HepG2 (cell line): ENCODE measurements around the gene TMEM222. TPM values are rescaled to one million over a fixed set of nuclear protein-coding genes. Genes with fewer than 3 reads are reported as not detected.
A peak's percentile ranks its signal among the peaks of the same experiment; 100 is the strongest.

Source experiments
- ARNT2 ChIP-seq: sonication (generic); formaldehyde crosslinking; IDR thresholded peaks from 2 replicates; pipeline ENCODE4 v1.8.0; 2022; ENCODE audit warnings: mild to moderate bottlenecking, low read depth, missing genetic modification reagents, moderate library complexity
- DDIT3 ChIP-seq: sonication (generic); formaldehyde crosslinking; IDR thresholded peaks from 2 replicates; pipeline ENCODE4 v1.4.0; 2020; ENCODE audit warnings: mild to moderate bottlenecking, missing genetic modification reagents
- DNMT1 ChIP-seq: sonication (generic); formaldehyde crosslinking; IDR thresholded peaks from 2 replicates; pipeline ENCODE4 v1.5.1; 2020; ENCODE audit warnings: mild to moderate bottlenecking, missing genetic modification reagents
- FOXJ3 ChIP-seq: sonication (generic); formaldehyde crosslinking; IDR thresholded peaks from 2 replicates; pipeline ENCODE4 v1.4.0; 2020; ENCODE audit warnings: missing genetic modification reagents, mild to moderate bottlenecking, borderline replicate concordance
- SCMH1 ChIP-seq: sonication (generic); formaldehyde crosslinking; IDR thresholded peaks from 2 replicates; pipeline ENCODE4 v1.9.0; 2021; ENCODE audit warnings: missing genetic modification reagents, mild to moderate bottlenecking, borderline replicate concordance
- SMARCC2 ChIP-seq: fragments of 450-650 bp; IDR thresholded peaks from 2 replicates; pipeline ENCODE4 v1.6.1; 2017; ENCODE audit warnings: antibody characterized with exemption, mild to moderate bottlenecking
- SPEN ChIP-seq: sonication (generic); formaldehyde crosslinking; IDR thresholded peaks from 2 replicates; pipeline ENCODE4 v1.5.1; 2020; ENCODE audit warnings: low read depth, mild to moderate bottlenecking, missing genetic modification reagents
- SRSF9 ChIP-seq: fragments of 200-400 bp; formaldehyde crosslinking; IDR thresholded peaks from 2 replicates; pipeline ENCODE4 v1.6.1; 2018; ENCODE audit warnings: borderline replicate concordance, mild to moderate bottlenecking, low read depth, low read length; ENCODE audit not compliant: insufficient read depth, poor library complexity, severe bottlenecking
- TFAP4 ChIP-seq: sonication (generic); IDR thresholded peaks from 2 replicates; pipeline ENCODE4 v1.6.1; 2016; ENCODE audit warnings: low read depth, borderline replicate concordance
- ZFYVE20 ChIP-seq: sonication (generic); formaldehyde crosslinking; IDR thresholded peaks from 2 replicates; pipeline ENCODE4 v1.8.0; 2023; ENCODE audit warnings: low read depth, mild to moderate bottlenecking, moderate library complexity, missing genetic modification reagents, borderline replicate concordance
- ZNF280B ChIP-seq: sonication (generic); formaldehyde crosslinking; IDR thresholded peaks from 2 replicates; pipeline ENCODE4 v1.5.0; 2020; ENCODE audit warnings: missing genetic modification reagents, mild to moderate bottlenecking, borderline replicate concordance
- ZNF451 ChIP-seq: sonication (generic); formaldehyde crosslinking; IDR thresholded peaks from 2 replicates; pipeline ENCODE4 v1.5.0; 2020; ENCODE audit warnings: mild to moderate bottlenecking, missing genetic modification reagents
- ZSCAN20 ChIP-seq: sonication (generic); formaldehyde crosslinking; IDR thresholded peaks from 2 replicates; pipeline ENCODE4 v1.4.0; 2020; ENCODE audit warnings: missing genetic modification reagents, mild to moderate bottlenecking, borderline replicate concordance
- polyA plus RNA-seq, 8 experiments: library from polyadenylated mRNA; depleted of rRNA in 3 of 8; stranded (reverse) in 7 of 8; unstranded in 1 of 8; fragments of >200 nt; fragmentation: Illumina TruSeq in 4 of 8; extraction: Trizol in 4 of 8; gene quantifications; 2 replicates each; pipeline versions ENCODE4 v1.2.1 to v1.2.3, GENCODE V29; 2011 to 2016; ENCODE audit warnings: low read depth in 4 of 8, missing spikeins in 1 of 8, mixed read lengths in 1 of 8; ENCODE audit not compliant: insufficient read depth in 1 of 8
- total RNA-seq, 5 experiments: library from RNA; depleted of rRNA; stranded (reverse); fragments of >200 nt; fragmentation: Illumina TruSeq; extraction: Trizol; gene quantifications; 2 replicates each; pipeline ENCODE4 v1.2.3, GENCODE V29; 2016; ENCODE audit warnings: low read depth in 1 of 5
- TF ChIP-seq, protein P1 (sequence below): sonication (generic); formaldehyde crosslinking; IDR thresholded peaks from 2 replicates; pipeline ENCODE4 v1.4.0; 2020; ENCODE audit warnings: missing genetic modification reagents
- TF ChIP-seq, protein P2 (sequence below): sonication (generic); formaldehyde crosslinking; IDR thresholded peaks from 2 replicates; pipeline ENCODE4 v1.5.1; 2020; ENCODE audit warnings: missing genetic modification reagents, mild to moderate bottlenecking, borderline replicate concordance
- TF ChIP-seq, protein P3 (sequence below): IDR thresholded peaks from 2 replicates; pipeline ENCODE4 v1.6.1; 2016; ENCODE audit warnings: missing biosample characterization, missing genetic modification reagents, low read depth
- TF ChIP-seq, protein P4 (sequence below): sonication (generic); formaldehyde crosslinking; IDR thresholded peaks from 2 replicates; pipeline ENCODE4 v1.4.0; 2020; ENCODE audit warnings: missing genetic modification reagents, low read depth, mild to moderate bottlenecking, borderline replicate concordance

TMEM222 gene
- total and polyA plus RNA-seq, 2 of the 13 experiments (the other 11 are each of a cell fraction or from before 2014, with no cell fraction given): 22.7 to 29.6 TPM

DNA sequence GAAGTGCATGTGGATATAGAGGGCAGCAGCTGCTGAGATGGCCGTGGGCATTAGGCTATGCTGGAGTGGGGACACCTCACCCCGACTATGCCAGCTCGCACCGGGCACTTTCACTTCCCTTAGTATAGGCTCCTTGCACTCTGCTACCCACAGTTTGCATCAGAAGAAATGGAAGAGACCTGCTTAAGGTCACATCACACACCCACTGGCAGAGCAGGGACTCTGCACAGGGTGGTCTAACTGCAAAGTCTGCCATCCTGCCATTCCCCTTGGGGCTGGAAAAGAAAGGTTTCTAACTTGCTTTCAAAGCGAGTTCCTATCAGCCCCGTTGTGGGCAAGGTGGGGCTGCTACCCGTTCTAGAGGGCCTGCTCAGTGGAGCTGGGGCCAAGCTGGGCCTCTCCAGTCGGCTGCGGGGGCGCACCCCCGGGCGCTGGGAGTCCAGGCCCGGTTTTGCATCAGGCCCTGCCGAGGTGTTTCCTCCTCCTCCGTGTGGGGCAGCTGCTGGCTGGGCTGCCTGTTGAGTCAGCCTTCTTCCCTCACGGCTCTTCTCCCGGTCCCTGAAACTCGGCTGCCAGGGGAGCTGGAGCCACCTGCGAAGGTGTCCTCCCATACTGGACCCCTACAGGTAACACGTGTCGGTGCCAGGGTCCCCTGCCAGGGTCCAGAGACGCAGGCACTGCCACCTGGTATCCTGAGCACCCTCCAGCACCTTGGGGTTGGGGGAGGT lies 19.7 kb downstream of the TMEM222 start, which contains the start of gene SYTL1 (continued):
- TF ChIP-seq FOXJ3 (CRISPR knock-in tag): 0 out of 2 replicates have a peak, but pooled peaks have one; percentile 26
- TF ChIP-seq TFAP4: peak; percentile 58; the same call in 1 of the 2 replicates
- TF ChIP-seq, protein P1, sequence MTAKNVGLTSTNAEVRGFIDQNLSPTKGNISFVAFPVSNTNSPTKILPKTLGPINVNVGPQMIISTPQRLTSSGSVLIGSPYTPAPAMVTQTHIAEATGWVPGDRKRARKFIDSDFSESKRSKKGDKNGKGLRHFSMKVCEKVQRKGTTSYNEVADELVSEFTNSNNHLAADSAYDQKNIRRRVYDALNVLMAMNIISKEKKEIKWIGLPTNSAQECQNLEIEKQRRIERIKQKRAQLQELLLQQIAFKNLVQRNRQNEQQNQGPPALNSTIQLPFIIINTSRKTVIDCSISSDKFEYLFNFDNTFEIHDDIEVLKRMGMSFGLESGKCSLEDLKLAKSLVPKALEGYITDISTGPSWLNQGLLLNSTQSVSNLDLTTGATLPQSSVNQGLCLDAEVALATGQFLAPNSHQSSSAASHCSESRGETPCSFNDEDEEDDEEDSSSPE (CRISPR knock-in tag): peak; percentile 69
- no peak for TF ChIP-seq DNMT1 (CRISPR knock-in tag)
- no peak for TF ChIP-seq ZNF280B (CRISPR knock-in tag)
- no peak for TF ChIP-seq SMARCC2
- 0 out of 2 replicates have a peak, but pooled peaks have one; percentile 26 for TF ChIP-seq ZSCAN20 (CRISPR knock-in tag)
- no peak for TF ChIP-seq ZFYVE20
- TF ChIP-seq DDIT3 (CRISPR knock-in tag): no peak
- 0 out of 2 replicates have a peak, but pooled peaks have one; percentile 44 for TF ChIP-seq ARNT2 (CRISPR knock-in tag)
- TF ChIP-seq, protein P2, sequence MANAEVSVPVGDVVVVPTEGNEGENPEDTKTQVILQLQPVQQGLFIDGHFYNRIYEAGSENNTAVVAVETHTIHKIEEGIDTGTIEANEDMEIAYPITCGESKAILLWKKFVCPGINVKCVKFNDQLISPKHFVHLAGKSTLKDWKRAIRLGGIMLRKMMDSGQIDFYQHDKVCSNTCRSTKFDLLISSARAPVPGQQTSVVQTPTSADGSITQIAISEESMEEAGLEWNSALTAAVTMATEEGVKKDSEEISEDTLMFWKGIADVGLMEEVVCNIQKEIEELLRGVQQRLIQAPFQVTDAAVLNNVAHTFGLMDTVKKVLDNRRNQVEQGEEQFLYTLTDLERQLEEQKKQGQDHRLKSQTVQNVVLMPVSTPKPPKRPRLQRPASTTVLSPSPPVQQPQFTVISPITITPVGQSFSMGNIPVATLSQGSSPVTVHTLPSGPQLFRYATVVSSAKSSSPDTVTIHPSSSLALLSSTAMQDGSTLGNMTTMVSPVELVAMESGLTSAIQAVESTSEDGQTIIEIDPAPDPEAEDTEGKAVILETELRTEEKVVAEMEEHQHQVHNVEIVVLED (CRISPR knock-in tag): no peak
- no peak for TF ChIP-seq SCMH1 (CRISPR knock-in tag)
- no peak for TF ChIP-seq SRSF9
- TF ChIP-seq SPEN: peak; percentile 50
- TF ChIP-seq, protein P3, sequence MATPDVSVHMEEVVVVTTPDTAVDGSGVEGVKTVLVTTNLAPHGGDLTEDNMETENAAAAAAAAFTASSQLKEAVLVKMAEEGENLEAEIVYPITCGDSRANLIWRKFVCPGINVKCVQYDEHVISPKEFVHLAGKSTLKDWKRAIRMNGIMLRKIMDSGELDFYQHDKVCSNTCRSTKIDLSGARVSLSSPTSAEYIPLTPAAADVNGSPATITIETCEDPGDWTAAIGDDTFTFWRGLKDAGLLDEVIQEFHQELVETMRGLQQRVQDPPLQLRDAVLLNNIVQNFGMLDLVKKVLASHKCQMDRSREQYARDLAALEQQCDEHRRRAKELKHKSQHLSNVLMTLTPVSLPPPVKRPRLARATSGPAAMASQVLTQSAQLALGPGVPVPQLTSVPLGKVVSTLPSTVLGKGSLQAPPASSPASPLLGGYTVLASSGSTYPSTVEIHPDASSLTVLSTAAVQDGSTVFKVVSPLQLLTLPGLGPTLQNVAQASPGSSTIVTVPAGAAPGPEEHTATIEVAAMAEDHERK (CRISPR knock-in tag): no peak
- TF ChIP-seq, protein P4, sequence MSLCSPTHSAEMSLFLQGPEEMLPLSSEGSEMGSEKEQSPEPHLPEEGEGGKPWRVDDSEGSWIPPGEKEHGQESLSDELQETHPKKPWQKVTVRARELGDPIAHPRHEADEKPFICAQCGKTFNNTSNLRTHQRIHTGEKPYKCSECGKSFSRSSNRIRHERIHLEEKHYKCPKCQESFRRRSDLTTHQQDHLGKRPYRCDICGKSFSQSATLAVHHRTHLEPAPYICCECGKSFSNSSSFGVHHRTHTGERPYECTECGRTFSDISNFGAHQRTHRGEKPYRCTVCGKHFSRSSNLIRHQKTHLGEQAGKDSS (CRISPR knock-in tag): peak; percentile 53; the same call in 1 of the 2 replicates
- TF ChIP-seq ZNF451: no peak
